22Rv1 (cell line): Measurements from ENCODE around the gene SIK2.

Source experiments
- CTCF ChIP-seq: fragments of 450-650 bp; IDR thresholded peaks from 2 replicates; pipeline ENCODE4 v1.5.1; 2017; ENCODE audit warnings: mild to moderate bottlenecking
- ZFX ChIP-seq: fragments of 450-650 bp; IDR thresholded peaks from 2 replicates; pipeline ENCODE4 v1.6.1; 2017; ENCODE audit warnings: antibody characterized with exemption, borderline replicate concordance

GRCh38 chr11:111560800-111561199 is 41.4 kb upstream of the SIK2 start:
- TF ChIP-seq CTCF = no peak
- TF ChIP-seq ZFX = no peak
